SHP77 treated with DMSO at 0.1 percent for 48 hours (cell line): Measurements from ENCODE around the gene ZNF311.
"Not testable (repeated sequence)": the region's sequence is repeated elsewhere in the genome, so short reads cannot be mapped to it uniquely, and the experiment has no call there.

Source experiments
- DNase-seq: peaks from one replicate; lab custom pipeline; 2025; lab: John Stamatoyannopoulos, UW

The ZNF311 gene

DNA sequence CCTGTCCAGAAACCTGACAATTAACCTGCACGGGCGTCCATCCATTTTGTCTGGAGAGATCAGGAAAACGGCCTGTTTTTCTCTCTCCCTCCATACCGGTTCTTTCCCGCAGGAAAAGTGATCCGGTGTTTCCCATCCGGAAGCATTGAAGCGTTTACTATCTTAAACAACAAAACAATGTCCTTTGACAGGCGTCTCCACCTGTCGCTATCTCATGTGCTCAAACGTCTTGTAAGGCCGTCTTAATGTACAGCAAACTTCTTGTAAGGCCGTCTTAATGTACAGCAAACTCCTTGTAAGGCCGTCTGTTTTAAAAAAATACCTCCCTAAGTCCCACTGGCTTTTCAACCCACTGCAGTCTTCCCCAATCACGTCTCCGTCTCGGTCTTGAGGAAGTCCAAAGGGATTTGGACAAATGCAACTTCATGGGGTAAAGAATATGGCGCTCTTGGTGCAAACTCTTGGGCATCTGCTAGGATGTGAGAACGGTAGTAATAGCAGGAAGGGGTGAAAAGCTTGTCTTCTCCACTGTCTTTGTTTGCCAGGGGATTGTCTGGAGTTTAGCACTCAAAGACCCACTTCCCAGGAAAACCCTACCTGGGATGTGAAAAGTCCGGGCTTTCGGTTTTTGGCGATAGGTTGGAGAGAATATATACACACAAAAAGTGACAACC is 51.4 kb downstream of the ZNF311 start:
- DNase-seq: no peak

DNA sequence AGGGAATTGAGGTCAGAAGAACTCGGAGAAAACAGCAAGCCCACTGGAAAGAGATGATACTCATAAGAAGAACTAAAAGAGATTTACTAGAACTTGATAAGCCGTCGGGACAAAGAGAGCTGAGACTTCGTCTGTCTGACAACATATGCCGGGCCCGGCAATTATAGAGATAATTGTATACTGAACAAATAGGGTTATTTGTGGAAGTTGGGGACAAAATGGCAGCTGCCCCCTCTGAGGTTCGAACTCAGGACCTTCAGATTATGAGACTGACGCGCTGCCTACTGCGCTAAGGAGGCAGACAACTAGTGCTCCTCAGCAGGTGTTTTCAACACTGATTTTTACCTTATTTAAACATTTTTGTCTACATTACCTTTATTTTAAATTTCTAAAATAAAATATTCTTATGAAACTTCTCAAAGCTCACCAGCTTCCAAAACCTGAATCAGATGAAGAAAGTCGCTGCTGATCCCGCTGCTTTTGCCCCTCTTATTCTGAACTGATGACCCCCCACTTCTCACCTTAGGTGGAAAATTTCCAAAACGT is 52.0 kb downstream of the ZNF311 start:
- peak; percentile 43 for DNase-seq

DNA sequence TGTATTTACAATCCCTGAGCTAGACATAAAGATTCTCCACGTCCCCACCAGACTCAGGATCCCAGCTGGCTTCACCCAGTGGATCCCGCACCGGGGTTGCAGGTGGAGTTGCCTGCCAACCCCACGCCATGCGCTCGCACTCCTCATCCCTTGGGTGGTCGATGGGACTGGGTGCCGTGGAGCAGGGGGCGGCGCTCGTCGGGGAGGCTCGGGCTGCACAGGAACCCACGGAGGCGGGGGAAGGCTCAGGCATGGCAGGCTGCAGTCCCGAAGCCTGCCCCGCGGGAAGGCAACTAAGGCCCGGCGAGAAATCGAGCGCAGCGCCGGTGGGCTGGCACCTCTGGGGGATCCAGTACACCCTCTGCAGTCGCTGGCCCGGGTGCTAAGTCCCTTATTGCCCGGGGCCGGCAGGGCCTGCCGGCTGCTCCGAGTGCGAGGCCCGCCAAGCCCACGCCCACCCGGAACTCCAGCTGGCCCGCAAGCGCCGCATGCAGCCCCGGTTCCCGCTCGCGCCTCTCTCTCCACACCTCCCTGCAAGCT is 55.4 kb downstream of the ZNF311 start:
- not testable (repeated sequence) for DNase-seq

DNA sequence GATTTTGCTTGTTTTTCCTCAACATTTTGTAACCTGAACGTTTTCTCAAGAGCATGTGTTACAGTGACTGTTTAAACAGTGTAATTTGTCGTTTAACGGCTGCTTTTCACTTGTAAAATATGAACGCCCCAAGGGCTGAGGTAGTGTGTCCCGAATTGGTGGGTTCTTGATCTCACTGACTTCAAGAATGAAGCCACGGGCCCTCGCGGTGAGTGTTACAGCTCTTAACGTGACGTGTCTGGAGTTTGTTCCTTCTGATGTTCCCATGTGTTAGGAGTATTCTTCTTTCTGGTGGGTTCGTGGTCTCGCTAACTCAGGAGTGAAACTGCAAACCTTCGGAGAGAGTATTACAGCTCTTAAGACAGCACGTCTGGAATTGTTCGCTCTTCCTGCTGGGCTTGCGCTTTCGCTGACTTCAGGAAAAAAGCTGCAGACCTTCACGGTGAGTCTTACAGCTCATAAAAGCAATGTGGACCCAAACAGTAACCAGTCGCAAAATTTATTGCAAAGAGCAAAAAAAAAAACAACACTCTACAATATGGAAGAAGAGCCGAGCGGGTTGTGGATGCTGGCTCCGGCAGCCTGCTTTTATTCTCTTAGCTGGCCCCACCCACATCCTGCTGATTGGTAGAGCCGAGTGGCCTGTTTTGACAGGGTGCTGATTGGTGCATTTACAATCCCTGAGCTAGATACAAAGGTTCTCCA is 56.2 kb downstream of the ZNF311 start:
- peak; percentile 88 for DNase-seq

DNA sequence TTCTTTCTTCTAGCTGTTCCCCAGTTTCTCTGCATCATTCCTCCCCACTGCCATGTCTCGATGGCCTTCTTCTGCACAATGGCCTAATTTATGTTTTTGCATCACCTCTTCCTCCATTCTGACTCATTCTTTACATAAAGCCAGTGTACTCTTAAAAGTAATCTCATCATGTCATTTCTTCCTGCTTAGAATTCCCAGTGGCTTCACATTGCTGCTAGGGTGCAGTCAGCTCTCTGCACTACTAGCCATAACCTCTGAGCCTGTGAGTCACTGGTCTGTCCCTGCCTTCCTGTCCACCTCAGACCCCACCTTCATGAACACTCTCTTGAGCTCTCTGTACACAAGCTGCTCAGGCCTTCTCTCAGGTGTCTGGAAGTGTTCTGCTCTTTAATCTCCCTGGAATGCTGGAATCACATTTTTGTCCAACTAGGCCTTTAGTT is 57.3 kb downstream of the ZNF311 start:
- DNase-seq: peak; percentile 61

DNA sequence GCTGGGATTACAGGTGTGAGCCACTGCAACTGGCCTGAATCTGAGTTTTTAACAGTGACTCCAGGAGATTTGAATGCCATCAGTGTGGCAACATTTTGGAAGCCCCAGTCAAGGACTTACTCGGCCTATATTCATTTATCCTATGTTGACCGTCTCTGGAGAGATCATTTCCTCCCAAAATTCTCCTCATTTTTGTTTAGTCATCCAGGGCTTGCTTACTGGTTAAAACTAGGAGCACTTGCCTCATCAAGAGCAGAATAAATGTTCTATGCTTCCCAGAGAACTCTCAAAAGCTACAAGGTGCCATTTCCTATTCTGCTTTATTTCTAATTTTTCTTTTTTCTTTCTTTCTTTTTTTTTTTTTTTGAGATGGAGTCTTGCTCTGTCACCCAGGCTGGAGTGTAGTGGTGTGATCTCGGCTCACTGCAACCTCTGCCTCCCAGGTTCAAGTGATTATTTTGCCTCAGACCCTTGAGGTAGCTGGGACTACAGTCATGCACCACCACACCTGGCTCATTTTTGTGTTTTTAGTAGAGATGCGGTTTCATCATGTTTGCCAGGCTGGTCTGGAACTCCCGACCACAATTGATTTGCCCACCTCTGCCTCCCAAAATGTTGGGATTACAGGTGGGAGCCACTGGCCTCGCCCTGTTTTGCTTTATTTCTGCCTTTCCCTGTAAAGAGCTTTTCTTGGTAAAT is 57.9 kb downstream of the ZNF311 start:
- DNase-seq: no peak

DNA sequence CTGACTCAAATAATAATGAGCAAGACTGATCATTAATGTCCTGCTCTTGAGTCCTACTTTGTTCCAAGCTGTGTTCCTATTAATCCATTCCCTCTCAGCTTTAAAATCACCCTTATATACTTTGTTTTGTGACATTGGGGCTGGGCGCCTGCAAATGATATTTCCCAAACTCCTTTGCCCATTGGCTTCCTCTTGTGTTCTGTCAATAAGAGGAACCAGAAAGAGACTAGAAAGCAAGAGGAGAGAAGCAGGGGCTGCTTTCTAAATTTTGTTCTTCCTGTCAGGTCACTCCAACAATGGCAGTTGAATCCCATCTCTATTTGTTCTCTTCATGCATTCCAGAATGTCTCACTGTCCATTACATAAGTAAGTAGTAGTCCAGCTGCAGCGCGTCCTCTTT is 59.8 kb downstream of the ZNF311 start:
- DNase-seq: no peak
